Measurements from ENCODE around the gene ATG4C. TPM values are rescaled to one million over a fixed set of nuclear protein-coding genes. Genes with fewer than 3 reads are reported as not detected.

ATG4C gene
- total and polyA plus RNA-seq, 2 experiments from 2014 or later, result 7.2 to 10.6 TPM

DNA sequence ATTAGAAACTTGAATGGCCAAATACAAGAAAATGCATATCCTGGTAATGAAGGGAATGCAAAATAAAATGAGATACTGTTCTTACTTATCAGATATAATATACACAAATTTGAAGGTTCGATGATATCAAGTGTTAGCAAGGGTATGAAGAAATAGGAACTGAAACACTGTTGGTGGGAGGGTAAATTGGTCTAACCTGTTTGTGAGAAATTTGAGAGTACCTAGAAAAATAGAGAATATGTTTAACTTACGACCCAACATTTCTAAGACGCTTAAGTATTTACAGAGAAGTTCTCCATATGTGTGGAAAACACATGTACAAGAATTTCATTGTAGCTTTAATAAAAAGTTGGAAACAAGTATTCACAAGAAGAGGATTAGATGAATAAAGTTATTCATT lies 25.9 kb downstream of the ATG4C start:
- WGBS (ENCODE audit: low lambda C conversion rate, missing lambda C conversion rate), result 100% methylated on average over 3 of the region's 3 CpGs
- DNase-seq (ENCODE audit: low spot score), result no peak
- Histone ChIP-seq H3K79me2 (no peaks in the 10 kb centered on the region), H3K4me3 (no peak overlapping the region), H3K4me1 (ENCODE audit: insufficient read depth) (no peaks in the 10 kb centered on the region), H3K27ac (no peak overlapping the region), H2AFZ (no peak overlapping the region), H3K9me2 (replicated peaks; ENCODE audit: insufficient read depth) (no peaks in the 10 kb centered on the region), H3K36me3 (replicated peaks; ENCODE audit: insufficient read depth, low read depth) (no peaks in the 10 kb centered on the region), H3K4me2 (no peak overlapping the region), H3K27me3 (no peaks in the 10 kb centered on the region), H4K20me1 (ENCODE audit: insufficient read depth, poor library complexity, severe bottlenecking) (no peaks in the 10 kb centered on the region), H3K9me3 (ENCODE audit: low read depth) (no peaks in the 10 kb centered on the region)
- TF ChIP-seq EZH2 (IDR thresholded peaks at IDR 0.05; ENCODE audit: borderline replicate concordance), result no peak
- TF ChIP-seq, protein P1, sequence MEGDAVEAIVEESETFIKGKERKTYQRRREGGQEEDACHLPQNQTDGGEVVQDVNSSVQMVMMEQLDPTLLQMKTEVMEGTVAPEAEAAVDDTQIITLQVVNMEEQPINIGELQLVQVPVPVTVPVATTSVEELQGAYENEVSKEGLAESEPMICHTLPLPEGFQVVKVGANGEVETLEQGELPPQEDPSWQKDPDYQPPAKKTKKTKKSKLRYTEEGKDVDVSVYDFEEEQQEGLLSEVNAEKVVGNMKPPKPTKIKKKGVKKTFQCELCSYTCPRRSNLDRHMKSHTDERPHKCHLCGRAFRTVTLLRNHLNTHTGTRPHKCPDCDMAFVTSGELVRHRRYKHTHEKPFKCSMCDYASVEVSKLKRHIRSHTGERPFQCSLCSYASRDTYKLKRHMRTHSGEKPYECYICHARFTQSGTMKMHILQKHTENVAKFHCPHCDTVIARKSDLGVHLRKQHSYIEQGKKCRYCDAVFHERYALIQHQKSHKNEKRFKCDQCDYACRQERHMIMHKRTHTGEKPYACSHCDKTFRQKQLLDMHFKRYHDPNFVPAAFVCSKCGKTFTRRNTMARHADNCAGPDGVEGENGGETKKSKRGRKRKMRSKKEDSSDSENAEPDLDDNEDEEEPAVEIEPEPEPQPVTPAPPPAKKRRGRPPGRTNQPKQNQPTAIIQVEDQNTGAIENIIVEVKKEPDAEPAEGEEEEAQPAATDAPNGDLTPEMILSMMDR (IDR thresholded peaks at IDR 0.05; ENCODE audit: poor library complexity), result no peak
- TF ChIP-seq EZH2phosphoT487 (IDR thresholded peaks at IDR 0.05; ENCODE audit: low read depth, severe bottlenecking, unreplicated experiment), result no peak

DNA sequence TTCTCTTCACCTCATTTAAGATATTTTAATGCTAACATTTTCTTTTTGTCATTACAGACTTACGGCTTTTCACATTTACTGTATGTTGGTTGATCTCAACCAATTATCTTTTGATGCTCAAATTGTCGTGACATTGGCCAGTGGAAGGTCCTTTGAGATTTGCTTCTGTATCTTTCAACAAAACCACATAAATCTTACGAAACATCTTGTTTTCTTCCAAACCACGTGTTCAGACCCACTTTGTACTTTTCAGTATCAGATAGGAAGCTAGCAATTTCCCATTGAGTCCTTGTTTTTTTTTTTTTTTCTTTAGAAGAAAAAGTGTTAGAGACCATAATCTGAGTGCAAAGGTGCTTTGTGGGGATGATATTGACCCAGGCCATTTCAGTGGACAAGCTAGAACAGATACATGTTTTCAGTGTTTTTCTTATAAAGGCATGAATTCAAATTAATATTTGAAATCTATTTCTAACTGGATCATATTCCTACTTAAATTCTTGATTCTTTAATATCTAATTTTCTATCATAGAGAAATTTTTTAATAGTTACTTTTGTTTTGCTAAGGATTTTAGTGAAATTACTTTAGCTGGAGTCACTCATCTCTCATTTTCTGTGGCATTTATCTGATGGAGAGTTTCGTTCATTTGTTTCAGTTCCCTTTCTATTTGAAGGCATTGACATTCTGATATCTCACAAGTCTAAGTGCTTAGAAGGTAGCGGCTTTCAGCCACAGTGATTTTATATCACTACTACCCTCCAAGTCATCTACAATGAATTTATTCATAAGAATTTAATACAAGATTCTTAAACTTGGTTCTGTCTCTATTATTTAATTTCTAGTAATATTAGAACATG lies 26.7 kb downstream of the ATG4C start:
- no peak overlapping the region for H3K4me2 ChIP-seq
- 94% methylated on average over 6 of the region's 6 CpGs for WGBS (ENCODE audit: low lambda C conversion rate, missing lambda C conversion rate)
- H3K4me3 ChIP-seq, result no peak overlapping the region
- H2AFZ ChIP-seq, result no peak overlapping the region
- H3K79me2 ChIP-seq, result no peaks in the 10 kb centered on the region
- H3K27ac ChIP-seq, result no peak overlapping the region
- no peaks in the 10 kb centered on the region for H3K9me2 ChIP-seq (replicated peaks; ENCODE audit: insufficient read depth)
- TF ChIP-seq EZH2 (IDR thresholded peaks at IDR 0.05; ENCODE audit: borderline replicate concordance), result no peak
- TF ChIP-seq, protein P1 (IDR thresholded peaks at IDR 0.05; ENCODE audit: poor library complexity), result no peak
- no peak for TF ChIP-seq EZH2phosphoT487 (IDR thresholded peaks at IDR 0.05; ENCODE audit: low read depth, severe bottlenecking, unreplicated experiment)
- no peaks in the 10 kb centered on the region for H3K36me3 ChIP-seq (replicated peaks; ENCODE audit: insufficient read depth, low read depth)
- DNase-seq (ENCODE audit: low spot score), result no peak
- H3K9me3 ChIP-seq (ENCODE audit: low read depth), result no peaks in the 10 kb centered on the region
- H4K20me1 ChIP-seq (ENCODE audit: insufficient read depth, poor library complexity, severe bottlenecking), result no peaks in the 10 kb centered on the region
- no peaks in the 10 kb centered on the region for H3K27me3 ChIP-seq
- no peaks in the 10 kb centered on the region for H3K4me1 ChIP-seq (ENCODE audit: insufficient read depth)

DNA sequence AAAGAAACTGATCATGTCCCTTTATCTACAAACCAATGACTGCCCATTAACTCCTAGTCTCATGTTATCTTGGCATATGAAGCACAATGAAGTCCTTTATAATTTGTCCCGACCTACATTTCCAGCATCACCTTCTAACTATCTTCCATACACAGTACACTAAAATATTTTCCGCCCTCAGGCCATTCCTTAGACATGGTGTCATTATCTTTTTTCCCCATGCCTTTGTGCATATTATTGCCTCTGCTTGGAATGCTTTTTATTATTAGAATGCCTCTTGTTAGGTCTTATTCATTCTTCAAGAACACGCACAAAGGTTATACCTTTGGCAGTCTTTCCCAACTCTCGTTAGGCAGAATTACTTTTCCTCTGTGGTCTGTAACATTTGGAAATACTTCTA lies 39.6 kb downstream of the ATG4C start:
- H4K20me1 ChIP-seq (ENCODE audit: insufficient read depth, poor library complexity, severe bottlenecking), result no peaks in the 10 kb centered on the region
- no peaks in the 10 kb centered on the region for H3K36me3 ChIP-seq (replicated peaks; ENCODE audit: insufficient read depth, low read depth)
- no peak for DNase-seq (ENCODE audit: low spot score)
- H3K27ac ChIP-seq, result no peak overlapping the region
- TF ChIP-seq EZH2 (IDR thresholded peaks at IDR 0.05; ENCODE audit: borderline replicate concordance), result no peak
- TF ChIP-seq EZH2phosphoT487 (IDR thresholded peaks at IDR 0.05; ENCODE audit: low read depth, severe bottlenecking, unreplicated experiment), result no peak
- TF ChIP-seq, protein P1 (IDR thresholded peaks at IDR 0.05; ENCODE audit: poor library complexity), result no peak
- H3K27me3 ChIP-seq, result no peaks in the 10 kb centered on the region
- no peaks in the 10 kb centered on the region for H3K9me3 ChIP-seq (ENCODE audit: low read depth)
- no peak overlapping the region for H3K4me3 ChIP-seq
- H3K4me1 ChIP-seq (ENCODE audit: insufficient read depth), result no peaks in the 10 kb centered on the region
- H2AFZ ChIP-seq, result no peak overlapping the region
- WGBS (ENCODE audit: low lambda C conversion rate, missing lambda C conversion rate), result 91% methylated on average over 4 of the region's 4 CpGs
- no peaks in the 10 kb centered on the region for H3K79me2 ChIP-seq
- no peak overlapping the region for H3K4me2 ChIP-seq
- H3K9me2 ChIP-seq (replicated peaks; ENCODE audit: insufficient read depth), result no peaks in the 10 kb centered on the region
